ENCODE data around the gene SIGLEC12.
"Not testable (repeated sequence)": the region's sequence is repeated elsewhere in the genome, so short reads cannot be mapped to it uniquely, and the experiment has no call there.

The SIGLEC12 gene

GRCh38 chr19:51469629-51470028, 32.0 kb downstream of the SIGLEC12 start:
- no peak for DNase-seq (ENCODE audit: extremely low read depth, low read depth)

DNA sequence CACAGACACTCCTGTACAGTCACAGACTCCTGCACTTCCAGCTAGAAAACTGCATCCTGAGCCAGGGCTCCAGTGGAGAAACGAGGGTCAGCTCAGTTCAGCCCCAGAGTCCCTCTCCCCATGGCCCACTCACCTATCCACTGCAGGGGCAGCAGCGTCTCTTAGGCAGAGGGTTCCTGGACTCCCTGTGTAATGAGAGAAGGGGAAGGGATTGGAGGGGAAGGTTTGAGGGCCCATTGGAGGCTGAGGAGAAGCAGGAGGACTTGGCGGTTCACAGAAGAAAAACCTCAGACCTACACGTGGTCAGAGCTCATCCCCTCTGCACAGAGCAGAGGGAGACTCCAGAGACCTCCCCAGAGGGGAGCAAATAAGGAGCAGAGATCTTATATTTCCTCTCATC, 32.4 kb downstream of the SIGLEC12 start:
- TF ChIP-seq, protein P1, sequence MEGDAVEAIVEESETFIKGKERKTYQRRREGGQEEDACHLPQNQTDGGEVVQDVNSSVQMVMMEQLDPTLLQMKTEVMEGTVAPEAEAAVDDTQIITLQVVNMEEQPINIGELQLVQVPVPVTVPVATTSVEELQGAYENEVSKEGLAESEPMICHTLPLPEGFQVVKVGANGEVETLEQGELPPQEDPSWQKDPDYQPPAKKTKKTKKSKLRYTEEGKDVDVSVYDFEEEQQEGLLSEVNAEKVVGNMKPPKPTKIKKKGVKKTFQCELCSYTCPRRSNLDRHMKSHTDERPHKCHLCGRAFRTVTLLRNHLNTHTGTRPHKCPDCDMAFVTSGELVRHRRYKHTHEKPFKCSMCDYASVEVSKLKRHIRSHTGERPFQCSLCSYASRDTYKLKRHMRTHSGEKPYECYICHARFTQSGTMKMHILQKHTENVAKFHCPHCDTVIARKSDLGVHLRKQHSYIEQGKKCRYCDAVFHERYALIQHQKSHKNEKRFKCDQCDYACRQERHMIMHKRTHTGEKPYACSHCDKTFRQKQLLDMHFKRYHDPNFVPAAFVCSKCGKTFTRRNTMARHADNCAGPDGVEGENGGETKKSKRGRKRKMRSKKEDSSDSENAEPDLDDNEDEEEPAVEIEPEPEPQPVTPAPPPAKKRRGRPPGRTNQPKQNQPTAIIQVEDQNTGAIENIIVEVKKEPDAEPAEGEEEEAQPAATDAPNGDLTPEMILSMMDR (IDR thresholded peaks at IDR 0.05; ENCODE audit: low read depth, low read length), result no peak
- DNase-seq (ENCODE audit: extremely low read depth, low read depth), result no peak

More at GRCh38 chr19:51469629-51470028, 32.0 kb downstream of the SIGLEC12 start:
- TF ChIP-seq, protein P1 (IDR thresholded peaks at IDR 0.05; ENCODE audit: low read depth, low read length), result no peak

GRCh38 chr19:51468545-51468920, 33.1 kb downstream of the SIGLEC12 start:
- DNase-seq (ENCODE audit: extremely low read depth, low read depth), result no peak
- TF ChIP-seq, protein P1 (IDR thresholded peaks at IDR 0.05; ENCODE audit: low read depth, low read length), result no peak

DNA sequence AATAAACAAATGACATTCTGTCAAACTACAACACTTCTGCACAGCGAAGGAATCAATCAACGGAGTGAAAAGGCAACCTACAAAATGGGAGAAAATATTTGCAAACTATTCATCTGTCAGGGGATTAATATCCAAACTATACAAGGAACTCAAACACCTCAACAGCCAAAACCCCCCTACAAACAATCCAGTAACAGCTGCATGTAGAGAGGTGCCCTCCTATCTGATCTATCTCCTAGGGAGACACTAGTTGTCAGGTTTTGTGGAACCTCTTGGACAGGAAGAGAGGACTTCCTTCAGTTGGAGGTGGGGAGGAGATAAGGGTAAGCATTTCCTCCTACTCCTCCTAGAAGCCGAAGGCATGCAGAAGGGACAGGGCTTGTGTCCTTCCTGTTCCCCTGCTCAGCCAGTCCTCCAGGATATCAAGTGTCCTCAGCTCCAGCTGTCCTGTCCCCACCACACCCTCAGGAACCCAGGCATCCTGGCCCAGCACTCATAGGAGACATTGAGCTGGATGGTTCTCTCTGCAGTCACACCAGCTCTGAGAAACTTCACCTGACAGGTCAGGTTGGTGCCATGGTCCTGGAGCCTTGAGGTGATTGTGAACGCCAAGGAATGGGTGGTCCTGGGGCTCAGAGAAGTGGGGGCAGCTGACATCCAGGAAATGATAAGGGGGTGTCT, 33.6 kb downstream of the SIGLEC12 start:
- TF ChIP-seq, protein P1 (IDR thresholded peaks at IDR 0.05; ENCODE audit: low read depth, low read length), result no peak
- no peak for DNase-seq (ENCODE audit: extremely low read depth, low read depth)

DNA sequence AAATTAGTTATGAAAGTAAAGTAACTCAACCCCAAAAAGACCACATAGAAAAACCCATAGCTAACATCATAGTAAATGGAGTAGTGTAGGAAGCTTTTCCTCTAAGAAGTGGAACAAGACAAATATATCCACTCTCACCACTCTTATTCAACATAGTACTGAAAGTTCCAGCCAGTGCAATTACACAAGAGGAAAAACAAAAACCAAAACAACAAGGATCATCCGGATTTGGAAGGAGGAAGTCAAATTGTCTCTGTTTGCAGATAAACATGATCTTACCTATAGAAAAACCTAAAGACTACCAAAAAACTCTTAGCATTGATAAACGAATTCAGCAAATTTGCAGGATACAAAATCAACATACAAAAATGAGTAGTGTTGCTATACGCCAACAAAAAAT, 34.9 kb downstream of the SIGLEC12 start:
- TF ChIP-seq, protein P1 (IDR thresholded peaks at IDR 0.05; ENCODE audit: low read depth, low read length), result no peak

DNA sequence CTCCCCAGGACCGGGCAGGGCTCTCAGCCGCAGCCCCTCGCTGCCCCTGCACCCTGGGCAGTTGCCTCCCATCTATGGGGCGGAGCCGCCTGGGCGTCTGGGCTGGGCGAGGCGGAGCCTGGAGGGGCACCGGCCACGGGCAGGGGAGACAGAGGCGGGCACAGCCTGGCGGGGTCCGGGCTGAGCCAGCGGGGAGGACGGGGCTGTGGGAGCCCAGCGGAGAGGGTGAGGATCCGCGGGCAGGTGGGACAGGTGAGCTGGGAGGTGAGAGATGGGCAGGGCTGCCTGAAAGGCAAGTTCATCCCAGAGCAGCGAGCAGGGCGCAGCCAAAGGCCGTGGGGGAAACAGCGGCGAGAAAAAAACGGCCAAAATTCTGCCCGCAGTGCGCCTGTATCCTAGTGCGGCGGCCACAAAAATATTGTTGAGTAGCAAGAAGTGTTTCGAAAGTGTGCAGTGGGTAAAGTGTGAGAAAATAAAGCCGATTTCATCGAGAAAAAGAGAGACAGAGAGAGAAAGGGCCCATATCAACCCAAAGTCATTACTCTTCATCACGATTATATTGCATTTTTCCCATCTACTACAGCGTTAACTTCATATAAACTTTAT, 37.5 kb downstream of the SIGLEC12 start:
- not testable (repeated sequence) for DNase-seq (ENCODE audit: extremely low read depth, low read depth)

More for the DNA sequence above, 34.9 kb downstream of the SIGLEC12 start:
- no peak for DNase-seq (ENCODE audit: extremely low read depth, low read depth)

DNA sequence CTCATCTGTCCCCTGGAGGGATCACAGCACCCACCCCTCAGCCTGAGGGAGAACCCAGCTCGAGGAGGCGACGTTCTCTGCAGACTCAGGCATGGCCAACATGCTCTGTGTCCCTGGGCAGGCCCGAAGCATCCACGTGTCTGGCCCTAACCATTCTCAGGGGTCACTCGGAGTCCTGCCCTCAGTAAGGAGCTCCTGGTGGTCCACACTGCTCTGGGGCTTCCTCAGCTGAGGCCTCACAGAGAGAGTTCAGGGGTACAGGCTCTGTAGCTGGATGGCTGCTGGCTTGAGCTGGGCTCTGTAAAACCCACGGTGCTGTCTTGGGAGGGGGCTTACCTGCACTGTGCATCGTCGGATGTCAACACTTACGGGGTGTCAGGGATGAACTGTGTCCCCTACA, 38.9 kb downstream of the SIGLEC12 start:
- TF ChIP-seq, protein P1 (IDR thresholded peaks at IDR 0.05; ENCODE audit: low read depth, low read length), result no peak
- DNase-seq (ENCODE audit: extremely low read depth, low read depth), result no peak

DNA sequence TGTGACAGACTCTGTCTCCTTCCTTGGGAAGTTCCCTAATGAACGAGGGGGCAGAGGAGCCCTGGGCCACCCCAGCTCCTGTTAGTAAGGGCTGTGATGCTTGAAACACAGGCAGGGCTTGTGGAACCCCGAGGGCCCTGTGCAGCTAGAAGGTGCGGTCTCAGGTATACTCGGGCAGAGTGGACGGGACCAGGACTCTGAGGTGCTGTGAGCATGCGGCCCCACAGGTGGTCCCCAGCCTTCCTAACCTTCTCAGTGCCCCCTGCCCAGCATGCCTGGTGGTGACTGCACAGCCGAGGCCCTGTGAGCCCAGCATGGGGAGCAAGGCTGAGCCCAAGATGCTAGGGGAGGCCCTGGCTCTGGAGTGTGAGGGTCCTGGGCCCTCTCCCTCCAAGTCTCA, 39.3 kb downstream of the SIGLEC12 start:
- no peak for DNase-seq (ENCODE audit: extremely low read depth, low read depth)
- TF ChIP-seq, protein P1 (IDR thresholded peaks at IDR 0.05; ENCODE audit: low read depth, low read length), result no peak
